Measurements from ENCODE around the gene ZGRF1. TPM values are rescaled to one million over a fixed set of nuclear protein-coding genes. Genes with fewer than 3 reads are reported as not detected.

Gene ZGRF1
- total and polyA plus RNA-seq, 9 of the 15 experiments (the other 6 are each of a cell fraction or from before 2014, with no cell fraction given) = 8.8 to 35.2 (median 22.0) TPM

DNA sequence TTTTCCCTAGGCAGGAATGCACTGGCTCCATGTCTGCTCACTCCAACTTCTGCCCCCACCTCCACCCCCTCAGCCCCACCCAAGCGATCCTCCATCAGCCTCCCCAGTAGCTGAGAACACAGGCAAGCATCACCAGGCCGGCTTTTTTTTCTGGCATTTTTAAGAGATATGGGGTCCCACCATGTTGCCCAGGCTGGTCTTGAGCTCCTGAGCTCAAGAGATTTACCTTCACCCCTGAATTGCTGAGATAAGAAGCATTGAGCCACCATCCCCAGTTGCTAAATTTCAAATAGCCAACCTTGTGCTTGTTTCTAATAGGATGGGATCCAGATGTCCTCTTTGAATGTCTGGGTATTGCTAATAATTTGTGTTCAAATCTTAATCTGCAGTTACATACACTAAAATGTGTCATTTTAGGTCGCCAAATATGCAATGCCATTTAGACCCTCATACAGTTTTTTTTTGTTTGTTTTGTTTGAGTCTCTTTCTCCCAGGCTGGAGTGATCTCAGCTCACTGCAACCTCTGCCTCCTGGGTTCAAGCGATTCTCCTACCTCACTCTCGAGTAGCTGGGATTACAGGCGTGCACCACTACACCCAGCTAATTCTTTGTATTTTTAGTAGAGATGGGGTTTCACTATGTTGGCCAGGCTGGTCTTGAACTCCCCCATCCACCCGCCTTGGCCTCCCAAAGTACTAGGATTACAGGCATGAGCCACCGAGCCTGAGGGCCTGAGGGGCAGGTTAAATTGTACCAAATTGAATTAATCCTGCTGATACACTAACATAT lies 9.0 kb upstream of the ZGRF1 start (continued):
- TF ChIP-seq, protein P1, sequence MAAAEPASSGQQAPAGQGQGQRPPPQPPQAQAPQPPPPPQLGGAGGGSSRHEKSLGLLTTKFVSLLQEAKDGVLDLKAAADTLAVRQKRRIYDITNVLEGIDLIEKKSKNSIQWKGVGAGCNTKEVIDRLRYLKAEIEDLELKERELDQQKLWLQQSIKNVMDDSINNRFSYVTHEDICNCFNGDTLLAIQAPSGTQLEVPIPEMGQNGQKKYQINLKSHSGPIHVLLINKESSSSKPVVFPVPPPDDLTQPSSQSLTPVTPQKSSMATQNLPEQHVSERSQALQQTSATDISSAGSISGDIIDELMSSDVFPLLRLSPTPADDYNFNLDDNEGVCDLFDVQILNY (CRISPR knock-in tag; IDR thresholded peaks at IDR 0.05) = no peak
- TF ChIP-seq, protein P2, sequence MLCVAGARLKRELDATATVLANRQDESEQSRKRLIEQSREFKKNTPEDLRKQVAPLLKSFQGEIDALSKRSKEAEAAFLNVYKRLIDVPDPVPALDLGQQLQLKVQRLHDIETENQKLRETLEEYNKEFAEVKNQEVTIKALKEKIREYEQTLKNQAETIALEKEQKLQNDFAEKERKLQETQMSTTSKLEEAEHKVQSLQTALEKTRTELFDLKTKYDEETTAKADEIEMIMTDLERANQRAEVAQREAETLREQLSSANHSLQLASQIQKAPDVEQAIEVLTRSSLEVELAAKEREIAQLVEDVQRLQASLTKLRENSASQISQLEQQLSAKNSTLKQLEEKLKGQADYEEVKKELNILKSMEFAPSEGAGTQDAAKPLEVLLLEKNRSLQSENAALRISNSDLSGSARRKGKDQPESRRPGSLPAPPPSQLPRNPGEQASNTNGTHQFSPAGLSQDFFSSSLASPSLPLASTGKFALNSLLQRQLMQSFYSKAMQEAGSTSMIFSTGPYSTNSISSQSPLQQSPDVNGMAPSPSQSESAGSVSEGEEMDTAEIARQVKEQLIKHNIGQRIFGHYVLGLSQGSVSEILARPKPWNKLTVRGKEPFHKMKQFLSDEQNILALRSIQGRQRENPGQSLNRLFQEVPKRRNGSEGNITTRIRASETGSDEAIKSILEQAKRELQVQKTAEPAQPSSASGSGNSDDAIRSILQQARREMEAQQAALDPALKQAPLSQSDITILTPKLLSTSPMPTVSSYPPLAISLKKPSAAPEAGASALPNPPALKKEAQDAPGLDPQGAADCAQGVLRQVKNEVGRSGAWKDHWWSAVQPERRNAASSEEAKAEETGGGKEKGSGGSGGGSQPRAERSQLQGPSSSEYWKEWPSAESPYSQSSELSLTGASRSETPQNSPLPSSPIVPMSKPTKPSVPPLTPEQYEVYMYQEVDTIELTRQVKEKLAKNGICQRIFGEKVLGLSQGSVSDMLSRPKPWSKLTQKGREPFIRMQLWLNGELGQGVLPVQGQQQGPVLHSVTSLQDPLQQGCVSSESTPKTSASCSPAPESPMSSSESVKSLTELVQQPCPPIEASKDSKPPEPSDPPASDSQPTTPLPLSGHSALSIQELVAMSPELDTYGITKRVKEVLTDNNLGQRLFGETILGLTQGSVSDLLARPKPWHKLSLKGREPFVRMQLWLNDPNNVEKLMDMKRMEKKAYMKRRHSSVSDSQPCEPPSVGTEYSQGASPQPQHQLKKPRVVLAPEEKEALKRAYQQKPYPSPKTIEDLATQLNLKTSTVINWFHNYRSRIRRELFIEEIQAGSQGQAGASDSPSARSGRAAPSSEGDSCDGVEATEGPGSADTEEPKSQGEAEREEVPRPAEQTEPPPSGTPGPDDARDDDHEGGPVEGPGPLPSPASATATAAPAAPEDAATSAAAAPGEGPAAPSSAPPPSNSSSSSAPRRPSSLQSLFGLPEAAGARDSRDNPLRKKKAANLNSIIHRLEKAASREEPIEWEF (CRISPR knock-in tag; IDR thresholded peaks at IDR 0.05) = no peak
- no peak for TF ChIP-seq ZNF76 (CRISPR knock-in tag; IDR thresholded peaks at IDR 0.05; ENCODE audit: borderline replicate concordance)
- TF ChIP-seq, protein P3, sequence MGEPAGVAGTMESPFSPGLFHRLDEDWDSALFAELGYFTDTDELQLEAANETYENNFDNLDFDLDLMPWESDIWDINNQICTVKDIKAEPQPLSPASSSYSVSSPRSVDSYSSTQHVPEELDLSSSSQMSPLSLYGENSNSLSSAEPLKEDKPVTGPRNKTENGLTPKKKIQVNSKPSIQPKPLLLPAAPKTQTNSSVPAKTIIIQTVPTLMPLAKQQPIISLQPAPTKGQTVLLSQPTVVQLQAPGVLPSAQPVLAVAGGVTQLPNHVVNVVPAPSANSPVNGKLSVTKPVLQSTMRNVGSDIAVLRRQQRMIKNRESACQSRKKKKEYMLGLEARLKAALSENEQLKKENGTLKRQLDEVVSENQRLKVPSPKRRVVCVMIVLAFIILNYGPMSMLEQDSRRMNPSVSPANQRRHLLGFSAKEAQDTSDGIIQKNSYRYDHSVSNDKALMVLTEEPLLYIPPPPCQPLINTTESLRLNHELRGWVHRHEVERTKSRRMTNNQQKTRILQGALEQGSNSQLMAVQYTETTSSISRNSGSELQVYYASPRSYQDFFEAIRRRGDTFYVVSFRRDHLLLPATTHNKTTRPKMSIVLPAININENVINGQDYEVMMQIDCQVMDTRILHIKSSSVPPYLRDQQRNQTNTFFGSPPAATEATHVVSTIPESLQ (CRISPR knock-in tag; IDR thresholded peaks at IDR 0.05) = no peak
- TF ChIP-seq, protein P4, sequence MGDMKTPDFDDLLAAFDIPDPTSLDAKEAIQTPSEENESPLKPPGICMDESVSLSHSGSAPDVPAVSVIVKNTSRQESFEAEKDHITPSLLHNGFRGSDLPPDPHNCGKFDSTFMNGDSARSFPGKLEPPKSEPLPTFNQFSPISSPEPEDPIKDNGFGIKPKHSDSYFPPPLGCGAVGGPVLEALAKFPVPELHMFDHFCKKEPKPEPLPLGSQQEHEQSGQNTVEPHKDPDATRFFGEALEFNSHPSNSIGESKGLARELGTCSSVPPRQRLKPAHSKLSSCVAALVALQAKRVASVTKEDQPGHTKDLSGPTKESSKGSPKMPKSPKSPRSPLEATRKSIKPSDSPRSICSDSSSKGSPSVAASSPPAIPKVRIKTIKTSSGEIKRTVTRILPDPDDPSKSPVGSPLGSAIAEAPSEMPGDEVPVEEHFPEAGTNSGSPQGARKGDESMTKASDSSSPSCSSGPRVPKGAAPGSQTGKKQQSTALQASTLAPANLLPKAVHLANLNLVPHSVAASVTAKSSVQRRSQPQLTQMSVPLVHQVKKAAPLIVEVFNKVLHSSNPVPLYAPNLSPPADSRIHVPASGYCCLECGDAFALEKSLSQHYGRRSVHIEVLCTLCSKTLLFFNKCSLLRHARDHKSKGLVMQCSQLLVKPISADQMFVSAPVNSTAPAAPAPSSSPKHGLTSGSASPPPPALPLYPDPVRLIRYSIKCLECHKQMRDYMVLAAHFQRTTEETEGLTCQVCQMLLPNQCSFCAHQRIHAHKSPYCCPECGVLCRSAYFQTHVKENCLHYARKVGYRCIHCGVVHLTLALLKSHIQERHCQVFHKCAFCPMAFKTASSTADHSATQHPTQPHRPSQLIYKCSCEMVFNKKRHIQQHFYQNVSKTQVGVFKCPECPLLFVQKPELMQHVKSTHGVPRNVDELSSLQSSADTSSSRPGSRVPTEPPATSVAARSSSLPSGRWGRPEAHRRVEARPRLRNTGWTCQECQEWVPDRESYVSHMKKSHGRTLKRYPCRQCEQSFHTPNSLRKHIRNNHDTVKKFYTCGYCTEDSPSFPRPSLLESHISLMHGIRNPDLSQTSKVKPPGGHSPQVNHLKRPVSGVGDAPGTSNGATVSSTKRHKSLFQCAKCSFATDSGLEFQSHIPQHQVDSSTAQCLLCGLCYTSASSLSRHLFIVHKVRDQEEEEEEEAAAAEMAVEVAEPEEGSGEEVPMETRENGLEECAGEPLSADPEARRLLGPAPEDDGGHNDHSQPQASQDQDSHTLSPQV (IDR thresholded peaks at IDR 0.05) = no peak
- TF ChIP-seq, protein P5, sequence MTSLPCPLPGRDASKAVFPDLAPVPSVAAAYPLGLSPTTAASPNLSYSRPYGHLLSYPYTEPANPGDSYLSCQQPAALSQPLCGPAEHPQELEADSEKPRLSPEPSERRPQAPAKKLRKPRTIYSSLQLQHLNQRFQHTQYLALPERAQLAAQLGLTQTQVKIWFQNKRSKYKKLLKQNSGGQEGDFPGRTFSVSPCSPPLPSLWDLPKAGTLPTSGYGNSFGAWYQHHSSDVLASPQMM (CRISPR knock-in tag; IDR thresholded peaks at IDR 0.05) = no peak
